Testis (tissue), 3 donors: Measurements from ENCODE around the gene ATP1A3. TPM values are rescaled to one million over a fixed set of nuclear protein-coding genes. Genes with fewer than 3 reads are reported as not detected.

Experiments
- DNase-seq: peaks from one replicate; pipeline ENCODE4 v3.0.0-alpha.2; 2019
- H3K27ac ChIP-seq, 2 donors: fragments of 200-600 bp; sonication (generic); one replicate each; pipeline ENCODE4 v1.5.1; 2019
- H3K27me3 ChIP-seq: fragments of 200-600 bp; sonication (generic); one replicate; pipeline ENCODE4 v1.5.1; 2019
- H3K36me3 ChIP-seq: fragments of 200-600 bp; sonication (generic); one replicate; pipeline ENCODE4 v1.5.1; 2017; ENCODE audit warnings: low read depth; ENCODE audit errors: missing control alignments
- H3K4me1 ChIP-seq: fragments of 200-600 bp; sonication (generic); one replicate; pipeline ENCODE4 v1.5.1; 2019
- H3K4me3 ChIP-seq, 2 donors: fragments of 200-600 bp; sonication (generic); one replicate each; pipeline ENCODE4 v1.5.1; 2017 to 2019
- H3K9me3 ChIP-seq: fragments of 200-600 bp; sonication (generic); one replicate; pipeline ENCODE4 v1.5.1; 2017
- POLR2A ChIP-seq: fragments of 450-650 bp; IDR thresholded peaks from one replicate; pipeline ENCODE4 v1.6.1; 2017; ENCODE audit warnings: antibody characterized with exemption, mild to moderate bottlenecking, moderate library complexity
- WGBS, 2 donors: methylation state at CpG; one replicate each; pipeline ENCODE4 v1.1.5; 2018; 5-methylcytosine and 5-hydroxymethylcytosine counted together
- intact Hi-C: fragments of 100-400 bp; cut with DNase I; formaldehyde crosslinking; loops from one replicate; pipeline ENCODE4 v1.15.1; 2023; ENCODE audit warnings: low total_unique reads
- polyA plus RNA-seq: library from polyadenylated mRNA; stranded (reverse); fragments of 350-450 nt; fragmentation: Illumina TruSeq; extraction: RNeasy Lipid Tissue Mini Kit (QIAGEN cat#74804); gene quantifications from one replicate; pipeline ENCODE4 v1.2.3, GENCODE V29; 2014; ENCODE audit warnings: low read depth, low replicate concordance; ENCODE audit not compliant: insufficient read depth
- total RNA-seq, 2 donors: library from RNA; depleted of rRNA; stranded (reverse); fragments of >200 nt; gene quantifications; one replicate each; pipeline ENCODE4 v1.2.3, GENCODE V29; 2016
- TF ChIP-seq, protein P1 (sequence below), 3 experiments: fragments of 450-650 bp in 2 of 3; fragments of 200-600 bp in 1 of 3; sonication (generic) in 1 of 3; IDR thresholded peaks; one replicate each; pipeline ENCODE4 v1.5.1; 2016 to 2019; ENCODE audit warnings: antibody characterized with exemption in 3 of 3, mild to moderate bottlenecking in 2 of 3, moderate library complexity in 1 of 3

The ATP1A3 gene
- total and polyA plus RNA-seq, 3 donors from 2014 or later, result 30.3 to 87.3 (median 60.8) TPM

DNA sequence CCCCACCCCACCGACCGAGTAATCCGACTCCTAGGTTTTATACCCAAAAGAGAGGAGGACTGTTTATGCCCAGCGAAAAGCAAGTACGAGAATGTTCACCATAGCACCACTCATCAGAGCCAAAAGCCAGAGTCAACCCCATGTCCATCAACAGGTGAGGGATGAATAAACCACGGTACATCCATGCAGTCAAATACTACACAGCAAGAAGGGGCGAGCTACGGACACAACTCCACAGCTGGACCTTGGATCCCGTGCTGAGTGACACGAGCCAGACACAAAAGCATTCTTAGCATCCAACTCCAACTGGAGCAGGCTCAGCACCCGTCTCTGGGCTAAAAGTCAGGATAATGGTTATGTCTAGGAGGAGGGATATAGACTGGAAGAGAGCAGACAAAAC, 22.7 kb downstream of the ATP1A3 start:
- Histone ChIP-seq H3K27me3 (no peaks in the 10 kb centered on the region), H3K27ac (no peak overlapping the region), H3K9me3 (no peaks in the 10 kb centered on the region), H3K36me3 (no peaks in the 10 kb centered on the region), H3K4me3 (no peak overlapping the region), H3K4me1 (no peaks in the 10 kb centered on the region)
- intact Hi-C loops, result no loop called here
- DNase-seq, result no peak
- WGBS, 2 donors, result 85 to 90% methylated on average over 11 of the region's 11 CpGs
- TF ChIP-seq, protein P1, sequence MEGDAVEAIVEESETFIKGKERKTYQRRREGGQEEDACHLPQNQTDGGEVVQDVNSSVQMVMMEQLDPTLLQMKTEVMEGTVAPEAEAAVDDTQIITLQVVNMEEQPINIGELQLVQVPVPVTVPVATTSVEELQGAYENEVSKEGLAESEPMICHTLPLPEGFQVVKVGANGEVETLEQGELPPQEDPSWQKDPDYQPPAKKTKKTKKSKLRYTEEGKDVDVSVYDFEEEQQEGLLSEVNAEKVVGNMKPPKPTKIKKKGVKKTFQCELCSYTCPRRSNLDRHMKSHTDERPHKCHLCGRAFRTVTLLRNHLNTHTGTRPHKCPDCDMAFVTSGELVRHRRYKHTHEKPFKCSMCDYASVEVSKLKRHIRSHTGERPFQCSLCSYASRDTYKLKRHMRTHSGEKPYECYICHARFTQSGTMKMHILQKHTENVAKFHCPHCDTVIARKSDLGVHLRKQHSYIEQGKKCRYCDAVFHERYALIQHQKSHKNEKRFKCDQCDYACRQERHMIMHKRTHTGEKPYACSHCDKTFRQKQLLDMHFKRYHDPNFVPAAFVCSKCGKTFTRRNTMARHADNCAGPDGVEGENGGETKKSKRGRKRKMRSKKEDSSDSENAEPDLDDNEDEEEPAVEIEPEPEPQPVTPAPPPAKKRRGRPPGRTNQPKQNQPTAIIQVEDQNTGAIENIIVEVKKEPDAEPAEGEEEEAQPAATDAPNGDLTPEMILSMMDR (IDR thresholded peaks at IDR 0.05), result no peak
- TF ChIP-seq POLR2A, result no peak

DNA sequence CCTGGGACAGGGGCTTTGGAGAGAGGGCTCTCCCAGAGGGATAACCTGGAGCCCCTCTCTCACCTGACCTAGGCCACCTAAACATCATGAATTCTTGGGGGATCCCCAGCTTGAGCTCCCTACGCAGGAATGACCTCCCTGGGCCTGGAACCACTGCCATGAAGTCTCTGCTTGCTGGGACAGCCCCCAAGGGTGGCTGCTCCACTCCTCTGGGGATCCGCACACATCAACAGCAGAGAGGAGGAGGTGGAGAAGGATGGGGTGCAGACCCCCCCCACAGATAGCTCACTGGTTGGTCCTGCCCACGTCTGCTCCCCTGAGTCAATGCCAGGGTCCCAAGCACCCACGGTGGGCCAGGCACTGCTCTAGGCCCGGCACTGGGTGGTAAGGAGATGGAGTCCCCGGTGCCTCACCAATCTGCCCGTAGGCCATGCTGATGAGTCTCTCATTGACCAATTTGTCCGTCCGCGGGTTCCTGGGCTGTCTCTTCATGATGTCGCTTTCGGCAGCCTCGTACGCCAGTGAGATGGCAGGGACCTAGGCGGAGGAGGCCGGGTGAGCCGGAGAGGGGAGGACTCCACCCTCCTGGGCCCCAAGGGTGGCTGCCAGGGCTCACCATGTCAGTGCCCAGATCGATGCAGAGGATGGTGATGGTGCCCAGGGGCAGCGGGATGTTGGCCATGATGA, 24.1 kb downstream of the ATP1A3 start:
- intact Hi-C loops, result no loop called here

DNA sequence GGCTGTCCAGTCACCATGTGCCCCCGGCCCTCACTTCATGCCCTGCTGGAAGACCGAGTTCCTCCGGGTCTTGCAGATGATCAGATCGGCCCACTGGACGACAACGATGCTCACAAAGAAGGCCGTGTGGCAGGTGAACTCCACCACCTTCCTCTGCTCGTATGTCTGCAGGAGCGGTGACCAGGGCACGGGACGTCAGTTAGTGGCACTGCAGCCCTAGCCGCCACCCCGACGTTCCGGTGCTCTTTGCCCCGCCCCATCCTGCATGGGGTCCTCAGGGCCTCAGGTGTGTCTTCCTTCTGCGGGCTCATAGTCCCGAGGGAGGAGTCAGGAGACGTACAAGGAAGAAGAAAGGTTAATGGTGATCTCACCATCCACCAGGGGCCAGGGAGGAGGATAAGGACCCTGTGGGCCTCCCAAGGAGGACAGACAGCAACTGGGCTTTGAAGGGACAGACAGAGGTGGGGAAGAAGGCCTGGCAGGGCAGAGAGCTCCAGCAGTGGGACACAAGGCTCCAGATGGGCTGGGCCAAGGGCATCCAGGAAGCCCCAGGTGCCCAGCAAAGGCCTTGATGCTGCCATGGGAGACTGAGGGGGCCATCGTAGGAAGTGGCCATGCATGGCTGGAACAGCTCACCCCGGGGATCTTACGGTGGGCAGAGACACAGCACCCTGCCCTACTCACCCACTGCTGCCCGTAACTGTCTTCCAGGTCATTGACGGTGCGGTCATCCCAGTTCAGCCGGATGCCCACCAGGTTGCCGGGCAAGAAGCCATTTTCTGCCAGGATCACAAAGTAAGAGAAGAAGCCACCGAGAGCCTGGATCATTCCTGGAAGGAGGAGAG, 25.1 kb downstream of the ATP1A3 start:
- no peaks in the 10 kb centered on the region for H3K27me3 ChIP-seq
- no peaks in the 10 kb centered on the region for H3K4me1 ChIP-seq
- H3K27ac ChIP-seq, result no peak overlapping the region
- intact Hi-C loops, result no loop called here
- H3K36me3 ChIP-seq, result no peaks in the 10 kb centered on the region
- H3K4me3 ChIP-seq, result no peak overlapping the region
- TF ChIP-seq POLR2A, result no peak
- TF ChIP-seq, protein P1 (IDR thresholded peaks at IDR 0.05), result no peak
- H3K9me3 ChIP-seq, result no peaks in the 10 kb centered on the region
- no peak for DNase-seq
- 86 to 90% methylated on average over 19 to 28 of the region's 28 CpGs for WGBS, 2 donors

More for the DNA sequence above, 24.1 kb downstream of the ATP1A3 start:
- Histone ChIP-seq H3K4me1 (no peaks in the 10 kb centered on the region), H3K27me3 (no peaks in the 10 kb centered on the region), H3K9me3 (no peaks in the 10 kb centered on the region), H3K4me3 (no peak overlapping the region), H3K27ac (no peak overlapping the region), H3K36me3 (no peaks in the 10 kb centered on the region)
- 92 to 93% methylated on average over 18 to 19 of the region's 19 CpGs for WGBS, 2 donors
- DNase-seq, result no peak
- TF ChIP-seq, protein P1 (IDR thresholded peaks at IDR 0.05), result no peak
- TF ChIP-seq POLR2A, result no peak

DNA sequence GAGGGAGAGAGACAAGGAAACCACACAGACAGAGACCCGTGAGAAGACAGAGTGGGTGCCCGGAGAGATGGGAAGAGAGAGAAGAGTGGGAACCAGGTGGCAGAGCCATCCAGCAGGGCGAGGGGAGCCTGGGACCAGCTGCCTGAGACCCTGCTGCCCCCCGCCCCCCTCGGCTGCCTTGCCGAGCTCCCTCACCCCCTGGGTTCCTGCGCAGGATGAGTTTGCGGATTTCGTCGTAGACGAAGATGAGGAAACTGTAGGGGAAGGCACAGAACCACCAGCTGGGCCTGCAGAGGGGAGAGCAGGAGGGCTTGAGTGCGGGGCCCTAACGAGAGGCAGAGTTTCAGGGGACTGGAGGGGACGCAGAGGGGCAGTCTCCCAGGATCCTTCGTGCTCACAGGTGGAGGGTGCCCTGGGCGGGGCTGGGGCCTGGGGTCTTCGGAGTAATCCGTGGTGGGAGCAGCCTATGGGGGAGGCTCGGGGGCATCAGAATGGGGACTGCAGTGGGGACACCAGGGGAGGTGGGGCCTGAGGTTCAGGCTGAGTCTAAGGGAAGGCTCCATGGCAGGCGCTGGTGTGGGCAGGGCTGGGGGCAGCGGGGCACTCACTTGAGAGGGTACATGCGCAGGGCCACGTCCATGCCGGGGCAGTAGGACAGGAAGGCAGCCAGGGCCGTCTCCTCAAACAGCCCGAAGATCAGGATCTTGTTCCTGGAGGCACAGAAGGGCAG, 26.8 kb downstream of the ATP1A3 start:
- WGBS, 2 donors, result 75 to 80% methylated on average over 26 of the region's 26 CpGs

More for the DNA sequence above, 26.8 kb downstream of the ATP1A3 start:
- no peaks in the 10 kb centered on the region for H3K36me3 ChIP-seq
- intact Hi-C loops, result no loop called here
- no peak for DNase-seq
- H3K4me1 ChIP-seq, result no peaks in the 10 kb centered on the region
- H3K27ac ChIP-seq, result no peak overlapping the region
- no peaks in the 10 kb centered on the region for H3K9me3 ChIP-seq
- H3K27me3 ChIP-seq, result no peaks in the 10 kb centered on the region
- H3K4me3 ChIP-seq, result no peak overlapping the region
- TF ChIP-seq, protein P1 (IDR thresholded peaks at IDR 0.05), result no peak
- no peak for TF ChIP-seq POLR2A
